Natural killer cell (primary cell): Measurements from ENCODE around the gene TMED5. TPM values are rescaled to one million over a fixed set of nuclear protein-coding genes. Genes with fewer than 3 reads are reported as not detected.

Experiments used
- ATAC-seq, 3 donors: fragments of 150-1000 bp in 2 of 3; fragments of 200-7000 bp in 1 of 3; cut with Tn5 transposase; 1 replicate in 1 of 3; 2 replicates in 2 of 3; pipeline ENCODE4 v1.10.0; 2021; ENCODE audit warnings: mild to moderate bottlenecking in 2 of 3, moderate library complexity in 2 of 3
- DNase-seq, 2 donors: peaks; one replicate each; pipeline versions ENCODE4 v3.0.0 to v3.0.0-alpha.2; 2013 to 2021; ENCODE audit warnings: mixed read lengths in 1 of 2
- H3K27ac ChIP-seq: one replicate; pipeline ENCODE4 v1.5.1; 2013; ENCODE audit warnings: mild to moderate bottlenecking, low read length
- H3K27me3 ChIP-seq: one replicate; pipeline ENCODE4 v1.6.1; 2013; ENCODE audit warnings: low read length; ENCODE audit not compliant: control insufficient read depth, insufficient read depth
- H3K36me3 ChIP-seq: one replicate; pipeline ENCODE4 v1.6.1; 2013; ENCODE audit warnings: low read length; ENCODE audit not compliant: control insufficient read depth, insufficient read depth
- H3K4me1 ChIP-seq: one replicate; pipeline ENCODE4 v1.6.1; 2013; ENCODE audit warnings: low read length; ENCODE audit not compliant: control insufficient read depth, insufficient read depth
- H3K4me3 ChIP-seq: one replicate; pipeline ENCODE4 v1.5.1; 2013; ENCODE audit warnings: low read length
- H3K9me3 ChIP-seq: one replicate; pipeline ENCODE4 v1.6.1; 2013; ENCODE audit warnings: low read length; ENCODE audit not compliant: control insufficient read depth, insufficient read depth
- H3K27ac Mint-ChIP-seq, 2 donors: one replicate each; pipeline ENCODE4 v1.8.0; 2022; ENCODE audit warnings: mild to moderate bottlenecking in 2 of 2, mixed read lengths in 2 of 2, moderate library complexity in 1 of 2
- H3K27me3 Mint-ChIP-seq, 2 donors: one replicate each; pipeline ENCODE4 v1.8.0; 2022; ENCODE audit warnings: low read depth in 2 of 2, mixed read lengths in 2 of 2
- H3K36me3 Mint-ChIP-seq: one replicate; pipeline ENCODE4 v1.8.0; 2022; ENCODE audit warnings: mixed read lengths
- H3K4me1 Mint-ChIP-seq, 2 donors: one replicate each; pipeline ENCODE4 v1.8.0; 2022; ENCODE audit warnings: mixed read lengths in 2 of 2
- H3K4me3 Mint-ChIP-seq: one replicate; pipeline ENCODE4 v1.8.0; 2022; ENCODE audit warnings: mild to moderate bottlenecking, moderate library complexity, mixed read lengths
- H3K9me3 Mint-ChIP-seq, 2 donors: one replicate each; pipeline ENCODE4 v1.8.0; 2022; ENCODE audit warnings: mixed read lengths in 2 of 2
- CTCF ChIP-seq: fragments of 200-600 bp; IDR thresholded peaks from one replicate; pipeline ENCODE4 v1.8.0; 2022; ENCODE audit warnings: antibody characterized with exemption
- WGBS: methylation state at CpG from one replicate; pipeline ENCODE4 v1.1.7; 2013; ENCODE audit warnings: missing lambda C conversion rate; ENCODE audit not compliant: insufficient coverage; 5-methylcytosine and 5-hydroxymethylcytosine counted together
- intact Hi-C: fragments of 100-400 bp; cut with micrococcal nuclease; formaldehyde crosslinking; loops from one replicate; pipeline ENCODE4 v1.14.2; 2022
- total RNA-seq, 4 donors: library from RNA; stranded (reverse); fragments of 120-200 nt in 1 of 4; gene quantifications; one replicate each; pipeline versions ENCODE4 v1.2.3 to v1.2.4, GENCODE V29; 2013 to 2022

The TMED5 gene
- total RNA-seq, 3 donors from 2014 or later (not counting 1 experiment from before 2014, with no cell fraction given) = 64.6 to 73.5 (median 67.0) TPM

GRCh38 chr1:93140106-93140505 is 40.1 kb downstream of the TMED5 start:
- peak overlapping the region; percentile 16 to 24 for H3K27ac Mint-ChIP-seq
- intact Hi-C loops = no loop called here
- ATAC-seq (no peak), DNase-seq (no peak)
- Histone ChIP-seq H3K9me3 (no peaks in the 10 kb centered on the region), H3K4me1 (no peaks in the 10 kb centered on the region), H3K27ac (no peak overlapping the region), H3K4me3 (no peak overlapping the region), H3K27me3 (no peaks in the 10 kb centered on the region), H3K36me3 (peaks cover 49% of the 10 kb centered on the region)
- 50% methylated on average over 1 of the region's 1 CpG for WGBS
- peaks cover 7% of the 10 kb centered on the region for H3K36me3 Mint-ChIP-seq
- H3K9me3 Mint-ChIP-seq = no peaks in the 10 kb centered on the region
- H3K4me1 Mint-ChIP-seq = no peaks in the 10 kb centered on the region
- H3K27me3 Mint-ChIP-seq = no peaks in the 10 kb centered on the region
- H3K4me3 Mint-ChIP-seq = no peak overlapping the region
- TF ChIP-seq CTCF = no peak

- no peaks in the 10 kb centered on the region for H3K27me3 Mint-ChIP-seq
- intact Hi-C loops = no loop called here
- H3K27me3 ChIP-seq = no peaks in the 10 kb centered on the region
- H3K4me1 ChIP-seq = no peaks in the 10 kb centered on the region
- H3K4me1 Mint-ChIP-seq = no peaks in the 10 kb centered on the region
- WGBS = 100% methylated on average over 1 of the region's 3 CpGs
- H3K4me3 ChIP-seq = no peak overlapping the region
- no peak for ATAC-seq
- peaks cover 62% of the 10 kb centered on the region for H3K36me3 ChIP-seq
- H3K9me3 Mint-ChIP-seq = no peaks in the 10 kb centered on the region
- no peak for TF ChIP-seq CTCF
- no peak overlapping the region for H3K27ac Mint-ChIP-seq
- peaks cover 7% of the 10 kb centered on the region for H3K36me3 Mint-ChIP-seq
- H3K9me3 ChIP-seq = no peaks in the 10 kb centered on the region
- H3K4me3 Mint-ChIP-seq = no peak overlapping the region
- no peak overlapping the region for H3K27ac ChIP-seq
- DNase-seq = no peak
Measured at GRCh38 chr1:93137604-93138292, 42.5 kb downstream of the TMED5 start.

GRCh38 chr1:93136445-93136844 is 43.8 kb downstream of the TMED5 start:
- WGBS = 91% methylated on average over 5 of the region's 5 CpGs
- intact Hi-C loops = no loop called here
- no peak for DNase-seq
- H3K27me3 ChIP-seq = no peaks in the 10 kb centered on the region
- Mint-ChIP-seq H3K27ac (no peak overlapping the region), H3K4me3 (no peak overlapping the region), H3K9me3 (no peaks in the 10 kb centered on the region), H3K27me3 (no peaks in the 10 kb centered on the region), H3K4me1 (no peaks in the 10 kb centered on the region), H3K36me3 (peaks cover 7% of the 10 kb centered on the region)
- TF ChIP-seq CTCF = no peak
- H3K27ac ChIP-seq = no peak overlapping the region
- ATAC-seq = no peak
- no peaks in the 10 kb centered on the region for H3K9me3 ChIP-seq
- H3K4me1 ChIP-seq = no peaks in the 10 kb centered on the region
- H3K36me3 ChIP-seq = peaks cover 64% of the 10 kb centered on the region
- no peak overlapping the region for H3K4me3 ChIP-seq

- Histone ChIP-seq H3K4me3 (no peak overlapping the region), H3K36me3 (peaks cover 59% of the 10 kb centered on the region), H3K27me3 (no peaks in the 10 kb centered on the region), H3K27ac (no peak overlapping the region), H3K4me1 (no peaks in the 10 kb centered on the region), H3K9me3 (no peaks in the 10 kb centered on the region)
- DNase-seq (no peak), ATAC-seq (no peak)
- Mint-ChIP-seq H3K4me1 (no peaks in the 10 kb centered on the region), H3K9me3 (no peaks in the 10 kb centered on the region), H3K27me3 (no peaks in the 10 kb centered on the region), H3K4me3 (no peak overlapping the region), H3K36me3 (peaks cover 7% of the 10 kb centered on the region), H3K27ac (no peak overlapping the region)
- intact Hi-C loops = no loop called here
- no peak for TF ChIP-seq CTCF
Measured at GRCh38 chr1:93132638-93133037, 47.6 kb downstream of the TMED5 start.
